GM03348 (cell line): Measurements from ENCODE around the gene TOP1.
A peak's percentile ranks its signal among the peaks of the same experiment; 100 is the strongest.
"Not testable (repeated sequence)": the region's sequence is repeated elsewhere in the genome, so short reads cannot be mapped to it uniquely, and the experiment has no call there.

Experiments
- DNase-seq: peaks from one replicate; pipeline ENCODE4 v3.0.0; 2012; ENCODE audit warnings: low spot score

The TOP1 gene

GRCh38 chr20:41095110-41095969 is 66.7 kb downstream of the TOP1 start:
- peak; percentile 77 for DNase-seq

- peak; percentile 71 for DNase-seq
These were observed 70.2 kb downstream of the TOP1 start for GRCh38 chr20:41098703-41099250.

- DNase-seq: no peak
These were observed 71.4 kb downstream of the TOP1 start for GRCh38 chr20:41100001-41100480.

- no peak for DNase-seq
These were observed 73.0 kb downstream of the TOP1 start for GRCh38 chr20:41101660-41102059.

- no peak for DNase-seq
These were observed 79.9 kb downstream of the TOP1 start for GRCh38 chr20:41108531-41108930.

- DNase-seq: no peak
These were observed 81.4 kb downstream of the TOP1 start for GRCh38 chr20:41110012-41110411.

- no peak for DNase-seq
These were observed 82.4 kb downstream of the TOP1 start for GRCh38 chr20:41110930-41111577.

GRCh38 chr20:41111578-41111951 is 82.9 kb downstream of the TOP1 start:
- no peak for DNase-seq

- no peak for DNase-seq
These were observed 87.8 kb downstream of the TOP1 start for GRCh38 chr20:41116282-41116956.

GRCh38 chr20:41118159-41118558 is 89.5 kb downstream of the TOP1 start:
- DNase-seq: not testable (repeated sequence)

GRCh38 chr20:41118632-41119031 is 90.0 kb downstream of the TOP1 start:
- DNase-seq: no peak

GRCh38 chr20:41119614-41120561 is 91.3 kb downstream of the TOP1 start:
- DNase-seq: no peak

- DNase-seq: no peak
These were observed 92.8 kb downstream of the TOP1 start for GRCh38 chr20:41121399-41121798.

GRCh38 chr20:41123631-41124030 is 95.0 kb downstream of the TOP1 start:
- no peak for DNase-seq

GRCh38 chr20:41124451-41125094 is 96.0 kb downstream of the TOP1 start:
- DNase-seq: no peak

- no peak for DNase-seq
These were observed 97.2 kb downstream of the TOP1 start for GRCh38 chr20:41125530-41126457.

GRCh38 chr20:41126719-41127118 is 98.1 kb downstream of the TOP1 start:
- no peak for DNase-seq

GRCh38 chr20:41128317-41128716 is 99.7 kb downstream of the TOP1 start:
- DNase-seq: not testable (repeated sequence)

GRCh38 chr20:41131594-41132387 is 103.2 kb downstream of the TOP1 start:
- DNase-seq: no peak
